Loucy (cell line): Measurements from ENCODE around the gene BRINP3.

Experiments used
- H2AFZ ChIP-seq: fragments of 200-600 bp; sonication (generic); 2 replicates; pipeline ENCODE4 v1.6.0; 2016; ENCODE audit warnings: antibody characterized with exemption, mild to moderate bottlenecking, low read length, moderate library complexity
- H3F3A ChIP-seq: fragments of 200-600 bp; 2 replicates; pipeline ENCODE4 v1.6.0; 2016; ENCODE audit warnings: antibody characterized with exemption, low read depth, mild to moderate bottlenecking
- H3K27me3 ChIP-seq: fragments of 200-600 bp; sonication (generic); 2 replicates; pipeline ENCODE4 v1.6.1; 2014; ENCODE audit warnings: low read length, mild to moderate bottlenecking; ENCODE audit not compliant: insufficient read depth, poor library complexity, severe bottlenecking
- H3K36me3 ChIP-seq: fragments of 200-600 bp; sonication (generic); 2 replicates; pipeline ENCODE4 v1.6.1; 2016; ENCODE audit warnings: low read length; ENCODE audit not compliant: insufficient read depth
- H3K4me1 ChIP-seq: fragments of 200-600 bp; sonication (generic); 2 replicates; pipeline ENCODE4 v1.5.1; 2014; ENCODE audit warnings: low read length, mild to moderate bottlenecking; ENCODE audit not compliant: insufficient read depth, poor library complexity, severe bottlenecking
- H3K4me2 ChIP-seq: fragments of 200-600 bp; sonication (generic); 2 replicates; pipeline ENCODE4 v1.6.0; 2014; ENCODE audit warnings: antibody characterized with exemption, low read length, low read depth, mild to moderate bottlenecking; ENCODE audit not compliant: poor library complexity, severe bottlenecking
- H3K4me3 ChIP-seq: fragments of 200-600 bp; sonication (generic); 2 replicates; pipeline ENCODE4 v1.5.1; 2014; ENCODE audit warnings: low read length, mild to moderate bottlenecking, mixed read lengths; ENCODE audit not compliant: poor library complexity, severe bottlenecking
- H3K79me2 ChIP-seq: fragments of 200-600 bp; sonication (generic); 2 replicates; pipeline ENCODE4 v1.6.1; 2014; ENCODE audit warnings: low read length; ENCODE audit not compliant: insufficient read depth
- H3K9ac ChIP-seq: fragments of 200-600 bp; sonication (generic); 2 replicates; pipeline ENCODE4 v1.6.0; 2014; ENCODE audit warnings: mild to moderate bottlenecking, low read depth, low read length, moderate library complexity; ENCODE audit not compliant: poor library complexity, severe bottlenecking
- H3K9me2 ChIP-seq: fragments of 200-600 bp; sonication (generic); replicated peaks from 2 replicates; pipeline ENCODE4 v1.6.1; 2016; ENCODE audit warnings: low read depth, low read length, mixed read lengths
- H3K9me3 ChIP-seq: fragments of 200-600 bp; sonication (generic); 2 replicates; pipeline ENCODE4 v1.6.1; 2014; ENCODE audit warnings: mild to moderate bottlenecking, antibody characterized with exemption, low read length, low read depth; ENCODE audit not compliant: insufficient read depth
- H4K20me1 ChIP-seq: fragments of 200-600 bp; sonication (generic); 2 replicates; pipeline ENCODE4 v1.6.0; 2014; ENCODE audit warnings: antibody characterized with exemption, low read length, mild to moderate bottlenecking; ENCODE audit not compliant: insufficient read depth, poor library complexity, severe bottlenecking
- CTCF ChIP-seq: fragments of 200-600 bp; sonication (generic); conservative IDR thresholded peaks from 2 replicates; pipeline ENCODE4 v1.5.1; 2014; ENCODE audit warnings: mild to moderate bottlenecking, antibody characterized with exemption, low read length
- EZH2phosphoT487 ChIP-seq: fragments of 200-600 bp; IDR thresholded peaks from 2 replicates; pipeline ENCODE4 v1.6.1; 2018; ENCODE audit warnings: antibody characterized with exemption, mild to moderate bottlenecking, moderate library complexity, borderline replicate concordance

The BRINP3 gene

GRCh38 chr1:190320952-190321351, 156.7 kb downstream of the BRINP3 start:
- H3K27me3 ChIP-seq, result no peaks in the 10 kb centered on the region
- TF ChIP-seq CTCF (peak; percentile 27; the same call in 1 of the 2 replicates), EZH2phosphoT487 (no peak)
- H3K4me3 ChIP-seq, result no peak overlapping the region
- H3K36me3 ChIP-seq, result no peaks in the 10 kb centered on the region
- H3F3A ChIP-seq, result no peaks in the 10 kb centered on the region
- no peaks in the 10 kb centered on the region for H4K20me1 ChIP-seq
- H2AFZ ChIP-seq, result no peak overlapping the region
- H3K4me2 ChIP-seq, result no peak overlapping the region
- no peaks in the 10 kb centered on the region for H3K9me2 ChIP-seq
- H3K9me3 ChIP-seq, result no peaks in the 10 kb centered on the region
- no peaks in the 10 kb centered on the region for H3K79me2 ChIP-seq
- no peak overlapping the region for H3K9ac ChIP-seq
- H3K4me1 ChIP-seq, result no peaks in the 10 kb centered on the region

GRCh38 chr1:190312763-190313162, 164.9 kb downstream of the BRINP3 start:
- no peaks in the 10 kb centered on the region for H3K79me2 ChIP-seq
- no peak overlapping the region for H2AFZ ChIP-seq
- no peaks in the 10 kb centered on the region for H3K4me1 ChIP-seq
- no peak overlapping the region for H3K4me3 ChIP-seq
- H3K9me3 ChIP-seq, result no peaks in the 10 kb centered on the region
- no peaks in the 10 kb centered on the region for H4K20me1 ChIP-seq
- no peaks in the 10 kb centered on the region for H3F3A ChIP-seq
- TF ChIP-seq CTCF, result no peak
- TF ChIP-seq EZH2phosphoT487, result no peak
- no peak overlapping the region for H3K4me2 ChIP-seq
- H3K36me3 ChIP-seq, result no peaks in the 10 kb centered on the region
- no peak overlapping the region for H3K9ac ChIP-seq
- no peaks in the 10 kb centered on the region for H3K9me2 ChIP-seq
- H3K27me3 ChIP-seq, result no peaks in the 10 kb centered on the region

- no peaks in the 10 kb centered on the region for H3K79me2 ChIP-seq
Observed at GRCh38 chr1:190303501-190303900, 174.2 kb downstream of the BRINP3 start.

More at GRCh38 chr1:190303501-190303900, 174.2 kb downstream of the BRINP3 start:
- H3K4me3 ChIP-seq, result no peak overlapping the region
- no peaks in the 10 kb centered on the region for H3F3A ChIP-seq
- no peaks in the 10 kb centered on the region for H3K27me3 ChIP-seq
- no peaks in the 10 kb centered on the region for H4K20me1 ChIP-seq
- no peaks in the 10 kb centered on the region for H3K9me3 ChIP-seq
- no peak overlapping the region for H2AFZ ChIP-seq
- H3K9ac ChIP-seq, result no peak overlapping the region
- TF ChIP-seq EZH2phosphoT487 (no peak), CTCF (no peak)
- H3K4me2 ChIP-seq, result no peak overlapping the region
- H3K4me1 ChIP-seq, result no peaks in the 10 kb centered on the region
- no peaks in the 10 kb centered on the region for H3K36me3 ChIP-seq
- H3K9me2 ChIP-seq, result no peaks in the 10 kb centered on the region
